SW 1271 (cell line): ENCODE data around the gene PDCD1.
"Not testable (repeated sequence)": the region's sequence is repeated elsewhere in the genome, so short reads cannot be mapped to it uniquely, and the experiment has no call there.

Experiments used
- DNase-seq, 2 experiments: peaks; one replicate each; lab custom pipeline; 2025; lab: John Stamatoyannopoulos, UW

PDCD1 gene

GRCh38 chr2:241877989-241878970 is 19.6 kb upstream of the PDCD1 start:
- peak; percentile 50 to 72 for DNase-seq

- no peak for DNase-seq
These were observed 18.5 kb upstream of the PDCD1 start for GRCh38 chr2:241877197-241877685.

- DNase-seq, result no peak
These were observed 18.0 kb upstream of the PDCD1 start for GRCh38 chr2:241876528-241877196.

- DNase-seq, result not testable (repeated sequence)
These were observed 17.2 kb upstream of the PDCD1 start for GRCh38 chr2:241875754-241876527.

- no peak for DNase-seq
These were observed 15.7 kb upstream of the PDCD1 start for GRCh38 chr2:241874277-241874925.

GRCh38 chr2:241873803-241874110 is 15.1 kb upstream of the PDCD1 start:
- no peak for DNase-seq

- DNase-seq, result no peak
These were observed 14.5 kb upstream of the PDCD1 start for GRCh38 chr2:241873081-241873802.

- no peak for DNase-seq
These were observed 13.6 kb upstream of the PDCD1 start for GRCh38 chr2:241872313-241872642.

GRCh38 chr2:241871538-241872312 is 13.0 kb upstream of the PDCD1 start:
- DNase-seq, result no peak

- no peak for DNase-seq
These were observed 12.2 kb upstream of the PDCD1 start for GRCh38 chr2:241870611-241871537.

- DNase-seq, result no peak
These were observed 11.4 kb upstream of the PDCD1 start for GRCh38 chr2:241870081-241870541.

- DNase-seq, result no peak
These were observed 10.6 kb upstream of the PDCD1 start, which contains the start of gene RTP5 for GRCh38 chr2:241869087-241869961. Gene RTP5 (plus strand): TSS chr2:241869729. CDS start chr2:241869757, 28 bp downstream.

GRCh38 chr2:241868661-241869081 is 10.0 kb upstream of the PDCD1 start:
- DNase-seq, result no peak

GRCh38 chr2:241867776-241868420 is 9.2 kb upstream of the PDCD1 start:
- DNase-seq, result no peak

GRCh38 chr2:241866790-241867645 is 8.3 kb upstream of the PDCD1 start:
- no peak for DNase-seq

- no peak for DNase-seq
These were observed 7.5 kb upstream of the PDCD1 start for GRCh38 chr2:241865957-241866789.
